Measurements from ENCODE around the gene NCKAP1. TPM values are rescaled to one million over a fixed set of nuclear protein-coding genes. Genes with fewer than 3 reads are reported as not detected.

The NCKAP1 gene
- total and polyA plus RNA-seq, 2 donors from 2014 or later = 45.4 to 140 TPM

DNA sequence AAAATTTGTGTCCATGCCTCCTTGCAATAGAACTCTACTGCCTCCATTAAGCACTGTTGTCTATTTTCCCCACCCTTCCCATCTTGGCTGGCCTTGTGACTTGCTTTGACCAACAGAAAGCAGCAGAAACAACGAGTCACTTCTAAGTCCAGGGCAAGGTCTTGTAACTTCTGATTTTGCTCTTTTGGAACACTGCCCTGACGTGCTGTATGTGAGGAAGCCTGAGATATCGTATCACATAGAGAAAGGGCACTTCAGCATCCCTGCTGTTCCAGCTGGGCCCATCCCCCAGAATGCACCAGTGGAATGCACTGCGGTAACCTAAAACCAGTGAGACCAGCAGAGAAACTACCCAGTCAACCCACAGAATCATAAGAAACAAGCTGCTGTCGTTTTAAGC is 28.1 kb downstream of the NCKAP1 start:
- H3K9me3 ChIP-seq (ENCODE audit: control insufficient read depth in 2 of 3, insufficient read depth in 1 of 3, low read length in 3 of 3) = no peaks in the 10 kb centered on the region
- no peaks in the 10 kb centered on the region for H3K36me3 ChIP-seq (ENCODE audit: control insufficient read depth in 2 of 3, insufficient read depth in 3 of 3, low read length in 3 of 3)
- no peak overlapping the region for H3K9ac ChIP-seq (ENCODE audit: low read length in 3 of 3)
- no peaks in the 10 kb centered on the region for H3K27me3 ChIP-seq (ENCODE audit: control insufficient read depth, insufficient read depth, low read length)
- TF ChIP-seq CTCF (IDR thresholded peaks at IDR 0.05; ENCODE audit: borderline replicate concordance, extremely low read depth, insufficient read depth) = no peak
- FAIRE-seq (no peak), DNase-seq (peak in 4 of 5 donors; percentile 65 to 81 (median 74))
- H3K4me1 ChIP-seq (ENCODE audit: control insufficient read depth in 2 of 3, insufficient read depth in 2 of 3, low read depth in 1 of 3, low read length in 3 of 3) = peaks cover 0 to 8% (median 4%) of the 10 kb centered on the region in 3 donors
- H3K4me3 ChIP-seq (ENCODE audit: low read length in 3 of 3) = no peak overlapping the region
- intact Hi-C loops (cut with DNase I) = no loop called here
- H3K27ac ChIP-seq (ENCODE audit: low read depth in 2 of 2, low read length in 2 of 2) = no peak overlapping the region

- H3K9ac ChIP-seq (ENCODE audit: low read length in 3 of 3) = no peak overlapping the region
- no peak overlapping the region for H3K4me3 ChIP-seq (ENCODE audit: low read length in 3 of 3)
- H3K27ac ChIP-seq (ENCODE audit: low read depth in 2 of 2, low read length in 2 of 2) = no peak overlapping the region
- peaks cover 0 to 10% (median 4%) of the 10 kb centered on the region in 3 donors for H3K4me1 ChIP-seq (ENCODE audit: control insufficient read depth in 2 of 3, insufficient read depth in 2 of 3, low read depth in 1 of 3, low read length in 3 of 3)
- no peak for TF ChIP-seq CTCF (IDR thresholded peaks at IDR 0.05; ENCODE audit: borderline replicate concordance, extremely low read depth, insufficient read depth)
- H3K27me3 ChIP-seq (ENCODE audit: control insufficient read depth, insufficient read depth, low read length) = no peaks in the 10 kb centered on the region
- no peak for FAIRE-seq
- intact Hi-C loops (cut with DNase I) = no loop called here
- no peaks in the 10 kb centered on the region for H3K36me3 ChIP-seq (ENCODE audit: control insufficient read depth in 2 of 3, insufficient read depth in 3 of 3, low read length in 3 of 3)
- no peak for DNase-seq
- H3K9me3 ChIP-seq (ENCODE audit: control insufficient read depth in 2 of 3, insufficient read depth in 1 of 3, low read length in 3 of 3) = no peaks in the 10 kb centered on the region
Observed at GRCh38 chr2:183009249-183009899, 28.9 kb downstream of the NCKAP1 start.

DNA sequence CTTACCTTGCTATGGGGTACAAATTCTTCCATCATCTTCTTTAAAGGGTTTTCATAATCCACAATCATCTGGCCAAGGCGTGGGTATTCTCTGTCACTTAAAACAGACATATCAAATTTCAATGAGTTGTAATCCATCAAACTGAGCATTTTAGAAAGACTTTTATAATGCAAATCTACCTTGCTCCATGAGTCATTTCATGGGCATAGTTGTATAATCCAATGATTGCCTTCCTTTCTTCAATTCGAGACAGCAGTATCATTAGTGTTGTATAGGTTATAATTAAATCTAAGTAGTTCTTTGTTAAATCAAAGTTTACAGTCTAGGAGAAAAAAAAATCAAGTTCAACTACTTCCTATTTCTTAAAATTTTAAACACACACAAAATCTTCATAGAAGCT is 36.3 kb downstream of the NCKAP1 start:
- Histone ChIP-seq H3K9ac (ENCODE audit: low read length in 3 of 3) (no peak overlapping the region), H3K27me3 (ENCODE audit: control insufficient read depth, insufficient read depth, low read length) (no peaks in the 10 kb centered on the region), H3K4me1 (ENCODE audit: control insufficient read depth in 2 of 3, insufficient read depth in 2 of 3, low read depth in 1 of 3, low read length in 3 of 3) (peaks cover 0 to 3% (median 0%) of the 10 kb centered on the region in 3 donors), H3K4me3 (ENCODE audit: low read length in 3 of 3) (no peak overlapping the region), H3K36me3 (ENCODE audit: control insufficient read depth in 2 of 3, insufficient read depth in 3 of 3, low read length in 3 of 3) (peaks cover 0 to 16% (median 6%) of the 10 kb centered on the region in 3 donors), H3K27ac (ENCODE audit: low read depth in 2 of 2, low read length in 2 of 2) (no peak overlapping the region), H3K9me3 (ENCODE audit: control insufficient read depth in 2 of 3, insufficient read depth in 1 of 3, low read length in 3 of 3) (no peaks in the 10 kb centered on the region)
- FAIRE-seq = peak; percentile 80
- intact Hi-C loops (cut with DNase I) = no loop called here
- DNase-seq = no peak
- TF ChIP-seq CTCF (IDR thresholded peaks at IDR 0.05; ENCODE audit: borderline replicate concordance, extremely low read depth, insufficient read depth) = no peak
